HG03460 (cell line): ENCODE results near the gene PPME1.
"Not testable (repeated sequence)": the region's sequence is repeated elsewhere in the genome, so short reads cannot be mapped to it uniquely, and the experiment has no call there.

ENCODE experiments used
- ATAC-seq: cut with Tn5 transposase; IDR thresholded peaks from one replicate; pipeline ENCODE4 v1.9.1; 2021; ENCODE audit not compliant: unreplicated experiment

The PPME1 gene

GRCh38 chr11:74170694-74171629 lies at the start of gene PPME1, which contains the start of gene C2CD3:
TSS of gene PPME1 (plus strand) at chr11:74171289. CDS start at chr11:74171422, 133 bp downstream.
TSS of gene C2CD3 (minus strand) at chr11:74171002. CDS start at chr11:74170792, 210 bp downstream.
- peak; percentile 96 for ATAC-seq

- ATAC-seq: no peak
Measured at GRCh38 chr11:74121804-74122203, 49.3 kb upstream of the PPME1 start.

GRCh38 chr11:74123008-74123448 lies 48.1 kb upstream of the PPME1 start:
- no peak for ATAC-seq

- not testable (repeated sequence) for ATAC-seq
Measured at GRCh38 chr11:74129121-74129520, 42.0 kb upstream of the PPME1 start.

- no peak for ATAC-seq
Measured at GRCh38 chr11:74132833-74133232, 38.3 kb upstream of the PPME1 start.

- no peak for ATAC-seq
Measured at GRCh38 chr11:74133436-74133835, 37.7 kb upstream of the PPME1 start.

- ATAC-seq: no peak
Measured at GRCh38 chr11:74134661-74135060, 36.4 kb upstream of the PPME1 start.

- ATAC-seq: no peak
Measured at GRCh38 chr11:74135127-74135840, 35.8 kb upstream of the PPME1 start.

- ATAC-seq: no peak
Measured at GRCh38 chr11:74138021-74138420, 33.1 kb upstream of the PPME1 start.

- no peak for ATAC-seq
Measured at GRCh38 chr11:74138572-74138971, 32.5 kb upstream of the PPME1 start.

- no peak for ATAC-seq
Measured at GRCh38 chr11:74139151-74139918, 31.8 kb upstream of the PPME1 start.

GRCh38 chr11:74139919-74140431 lies 31.1 kb upstream of the PPME1 start:
- ATAC-seq: not testable (repeated sequence)

- ATAC-seq: no peak
Measured at GRCh38 chr11:74141241-74141695, 29.8 kb upstream of the PPME1 start.

- ATAC-seq: no peak
Measured at GRCh38 chr11:74141908-74142307, 29.2 kb upstream of the PPME1 start.

- no peak for ATAC-seq
Measured at GRCh38 chr11:74142624-74143023, 28.5 kb upstream of the PPME1 start.

- ATAC-seq: no peak
Measured at GRCh38 chr11:74144592-74144991, 26.5 kb upstream of the PPME1 start.

- ATAC-seq: no peak
Measured at GRCh38 chr11:74147199-74147929, 23.7 kb upstream of the PPME1 start.

- no peak for ATAC-seq
Measured at GRCh38 chr11:74153224-74153623, 17.9 kb upstream of the PPME1 start.

GRCh38 chr11:74154620-74155281 lies 16.3 kb upstream of the PPME1 start:
- ATAC-seq: no peak

GRCh38 chr11:74157169-74157568 lies 13.9 kb upstream of the PPME1 start:
- ATAC-seq: no peak
